Tibial nerve (tissue), 4 donors: ENCODE measurements around the gene CLECL1. TPM values are rescaled to one million over a fixed set of nuclear protein-coding genes. Genes with fewer than 3 reads are reported as not detected.
"Not testable (repeated sequence)": the region's sequence is repeated elsewhere in the genome, so short reads cannot be mapped to it uniquely, and the experiment has no call there.

Source experiments
- DNase-seq, 2 donors: peaks; one replicate each; pipeline ENCODE4 v3.0.0-alpha.2; 2019; ENCODE audit warnings: low spot score in 2 of 2
- H3K27ac ChIP-seq, 4 donors: fragments of 200-600 bp; sonication (generic) in 3 of 4; one replicate each; pipeline ENCODE4 v1.5.1; 2017 to 2019; ENCODE audit warnings: mild to moderate bottlenecking in 1 of 4
- H3K27me3 ChIP-seq, 2 donors: fragments of 200-600 bp; sonication (generic) in 1 of 2; one replicate each; pipeline versions ENCODE4 v1.5.1 to v1.6.0; 2017 to 2019
- H3K36me3 ChIP-seq, 3 donors: fragments of 200-600 bp; sonication (generic); one replicate each; pipeline ENCODE4 v1.5.1; 2018 to 2019
- H3K4me1 ChIP-seq, 4 donors: fragments of 200-600 bp; sonication (generic) in 3 of 4; one replicate each; pipeline ENCODE4 v1.5.1; 2017 to 2019
- H3K4me3 ChIP-seq, 4 donors: fragments of 200-600 bp; sonication (generic) in 3 of 4; one replicate each; pipeline ENCODE4 v1.5.1; 2017 to 2019; ENCODE audit warnings: mild to moderate bottlenecking in 1 of 4, moderate library complexity in 1 of 4
- H3K9me3 ChIP-seq, 4 donors: fragments of 200-600 bp; sonication (generic) in 3 of 4; one replicate each; pipeline ENCODE4 v1.5.1; 2017 to 2019
- EP300 ChIP-seq, 2 donors: sonication (generic); formaldehyde crosslinking; IDR thresholded peaks; one replicate each; pipeline ENCODE4 v1.6.1; 2017; ENCODE audit warnings: antibody characterized with exemption in 2 of 2, mild to moderate bottlenecking in 1 of 2
- POLR2A ChIP-seq, 2 donors: fragments of 450-650 bp; IDR thresholded peaks; one replicate each; pipeline ENCODE4 v1.6.1; 2017; ENCODE audit warnings: antibody characterized with exemption in 2 of 2, mild to moderate bottlenecking in 2 of 2, moderate library complexity in 2 of 2
- WGBS, 2 donors: methylation state at CpG; one replicate each; pipeline ENCODE4 v1.1.5; 2018; 5-methylcytosine and 5-hydroxymethylcytosine counted together
- total RNA-seq, 4 donors: library from RNA; depleted of rRNA; stranded (reverse); fragments of >200 nt; gene quantifications; one replicate each; pipeline ENCODE4 v1.1.0, GENCODE V29; 2016
- TF ChIP-seq, protein P1 (sequence below), 5 experiments: fragments of 200-600 bp in 3 of 5; fragments of 450-650 bp in 2 of 5; sonication (generic) in 3 of 5; IDR thresholded peaks; one replicate each; pipeline ENCODE4 v1.5.1; 2016 to 2019; ENCODE audit warnings: antibody characterized with exemption in 5 of 5, mild to moderate bottlenecking in 3 of 5, moderate library complexity in 2 of 5

The CLECL1 gene
- total RNA-seq, 4 donors from 2014 or later, result not detected

- no peak for DNase-seq
- TF ChIP-seq EP300 (IDR thresholded peaks at IDR 0.05), result peak in 1 of 2 donors; percentile 32
- TF ChIP-seq, protein P1, sequence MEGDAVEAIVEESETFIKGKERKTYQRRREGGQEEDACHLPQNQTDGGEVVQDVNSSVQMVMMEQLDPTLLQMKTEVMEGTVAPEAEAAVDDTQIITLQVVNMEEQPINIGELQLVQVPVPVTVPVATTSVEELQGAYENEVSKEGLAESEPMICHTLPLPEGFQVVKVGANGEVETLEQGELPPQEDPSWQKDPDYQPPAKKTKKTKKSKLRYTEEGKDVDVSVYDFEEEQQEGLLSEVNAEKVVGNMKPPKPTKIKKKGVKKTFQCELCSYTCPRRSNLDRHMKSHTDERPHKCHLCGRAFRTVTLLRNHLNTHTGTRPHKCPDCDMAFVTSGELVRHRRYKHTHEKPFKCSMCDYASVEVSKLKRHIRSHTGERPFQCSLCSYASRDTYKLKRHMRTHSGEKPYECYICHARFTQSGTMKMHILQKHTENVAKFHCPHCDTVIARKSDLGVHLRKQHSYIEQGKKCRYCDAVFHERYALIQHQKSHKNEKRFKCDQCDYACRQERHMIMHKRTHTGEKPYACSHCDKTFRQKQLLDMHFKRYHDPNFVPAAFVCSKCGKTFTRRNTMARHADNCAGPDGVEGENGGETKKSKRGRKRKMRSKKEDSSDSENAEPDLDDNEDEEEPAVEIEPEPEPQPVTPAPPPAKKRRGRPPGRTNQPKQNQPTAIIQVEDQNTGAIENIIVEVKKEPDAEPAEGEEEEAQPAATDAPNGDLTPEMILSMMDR (IDR thresholded peaks at IDR 0.05), result no peak
- TF ChIP-seq POLR2A (IDR thresholded peaks at IDR 0.05), result no peak
- WGBS, 2 donors, result 67 to 77% methylated on average over 1 of the region's 1 CpG
- Histone ChIP-seq H3K4me3 (no peak overlapping the region), H3K9me3 (peaks cover 0 to 37% (median 2%) of the 10 kb centered on the region in 4 donors), H3K4me1 (peaks cover 0 to 5% (median 0%) of the 10 kb centered on the region in 4 donors), H3K27me3 (no peaks in the 10 kb centered on the region), H3K36me3 (peaks cover 0 to 79% (median 4%) of the 10 kb centered on the region in 3 donors), H3K27ac (no peak overlapping the region)
These were observed 38.7 kb downstream of the CLECL1 start for GRCh38 chr12:9694241-9694640.

- Histone ChIP-seq H3K9me3 (peaks cover 0 to 33% (median 2%) of the 10 kb centered on the region in 4 donors), H3K27ac (no peak overlapping the region), H3K27me3 (no peaks in the 10 kb centered on the region), H3K4me3 (no peak overlapping the region), H3K36me3 (peaks cover 0 to 93% (median 6%) of the 10 kb centered on the region in 3 donors), H3K4me1 (no peaks in the 10 kb centered on the region)
- TF ChIP-seq, protein P1 (IDR thresholded peaks at IDR 0.05), result no peak
- TF ChIP-seq EP300 (IDR thresholded peaks at IDR 0.05) (no peak), POLR2A (IDR thresholded peaks at IDR 0.05) (no peak)
- WGBS, 2 donors, result 91 to 95% methylated on average over 1 of the region's 1 CpG
- no peak for DNase-seq
These were observed 40.0 kb downstream of the CLECL1 start for GRCh38 chr12:9692909-9693308.

DNA sequence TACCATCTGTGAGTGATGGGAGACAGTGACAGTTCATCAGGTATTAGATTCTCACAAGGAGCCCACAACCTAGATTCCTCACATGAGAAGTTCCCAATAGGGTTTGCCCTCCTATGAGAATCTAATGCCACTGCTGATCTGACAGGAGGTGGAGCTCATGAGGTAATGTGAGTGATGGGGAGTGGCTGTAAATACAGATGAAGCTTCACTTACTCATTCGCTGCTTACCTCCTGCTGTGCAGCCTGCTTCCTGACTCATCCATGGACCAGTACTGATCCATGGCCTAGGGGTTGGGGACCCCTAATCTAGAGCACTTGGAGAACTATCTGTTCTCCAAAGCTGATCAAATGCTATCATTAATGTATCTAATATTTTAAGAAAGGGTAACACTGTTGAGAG, 45.7 kb downstream of the CLECL1 start:
- no peaks in the 10 kb centered on the region for H3K4me1 ChIP-seq
- WGBS, 2 donors, result 71 to 92% methylated on average over 1 of the region's 1 CpG
- peaks cover 0 to 11% (median 4%) of the 10 kb centered on the region in 4 donors for H3K9me3 ChIP-seq
- TF ChIP-seq, protein P1 (IDR thresholded peaks at IDR 0.05), result no peak
- no peak for TF ChIP-seq EP300 (IDR thresholded peaks at IDR 0.05)
- TF ChIP-seq POLR2A (IDR thresholded peaks at IDR 0.05), result no peak
- no peaks in the 10 kb centered on the region for H3K27me3 ChIP-seq
- no peak overlapping the region for H3K27ac ChIP-seq
- peaks cover 0 to 93% (median 6%) of the 10 kb centered on the region in 3 donors for H3K36me3 ChIP-seq
- no peak for DNase-seq
- no peak overlapping the region for H3K4me3 ChIP-seq

DNA sequence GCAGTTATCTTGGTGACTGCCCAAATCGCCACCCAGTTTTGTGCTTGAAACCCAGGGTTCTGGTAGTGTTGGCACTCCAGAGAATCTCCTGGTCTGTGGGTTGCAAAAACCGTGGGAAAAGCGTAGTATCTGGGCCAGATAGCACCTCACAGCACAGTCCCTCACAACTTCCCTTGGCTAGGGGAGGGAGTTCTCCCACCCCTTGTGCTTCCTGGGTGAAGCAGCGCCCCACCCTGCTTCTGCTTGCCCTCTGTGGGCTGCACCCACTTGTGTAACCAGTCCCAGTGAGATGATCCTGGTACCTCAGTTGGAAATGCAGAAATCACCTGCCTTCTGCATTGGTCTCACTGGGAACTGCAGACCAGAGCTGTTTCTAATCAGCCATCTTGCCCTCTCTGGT, 47.0 kb downstream of the CLECL1 start:
- no peak for DNase-seq
- H3K27me3 ChIP-seq, result no peaks in the 10 kb centered on the region
- no peak overlapping the region for H3K4me3 ChIP-seq
- peaks cover 3 to 92% (median 6%) of the 10 kb centered on the region in 3 donors for H3K36me3 ChIP-seq
- no peak for TF ChIP-seq POLR2A (IDR thresholded peaks at IDR 0.05)
- no peak for TF ChIP-seq EP300 (IDR thresholded peaks at IDR 0.05)
- TF ChIP-seq, protein P1 (IDR thresholded peaks at IDR 0.05), result no peak
- no peak overlapping the region for H3K27ac ChIP-seq
- no peaks in the 10 kb centered on the region for H3K4me1 ChIP-seq
- H3K9me3 ChIP-seq, result peaks cover 0 to 11% (median 4%) of the 10 kb centered on the region in 4 donors
- WGBS, 2 donors, result 94 to 97% methylated on average over 4 of the region's 4 CpGs

DNA sequence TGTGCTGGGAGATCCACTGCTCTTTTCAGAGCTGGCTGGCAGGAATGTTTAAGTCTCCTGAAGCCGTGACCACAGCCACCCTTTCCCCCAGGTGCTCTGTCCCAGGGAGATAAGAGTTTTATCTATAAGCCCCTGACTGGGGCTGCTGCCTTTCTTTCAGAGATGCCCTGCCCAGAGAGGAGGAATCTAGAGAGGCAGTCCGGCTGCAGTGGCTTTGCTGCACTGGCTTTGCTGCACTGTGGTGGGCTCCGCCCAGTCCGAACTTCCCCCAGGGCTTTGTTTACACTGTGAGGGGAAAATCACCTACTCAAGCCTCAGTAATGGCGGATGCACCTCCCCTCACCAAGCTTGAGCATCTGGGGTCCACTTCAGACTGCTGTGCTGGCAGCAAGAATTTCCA, 47.5 kb downstream of the CLECL1 start:
- 89 to 100% methylated on average over 2 to 5 of the region's 5 CpGs for WGBS, 2 donors
- Histone ChIP-seq H3K9me3 (peaks cover 0 to 12% (median 4%) of the 10 kb centered on the region in 4 donors), H3K36me3 (peaks cover 3 to 92% (median 6%) of the 10 kb centered on the region in 3 donors)
- DNase-seq, H3K27me3 ChIP-seq, H3K4me1 ChIP-seq, H3K4me3 ChIP-seq, H3K27ac ChIP-seq: not testable (repeated sequence)

DNA sequence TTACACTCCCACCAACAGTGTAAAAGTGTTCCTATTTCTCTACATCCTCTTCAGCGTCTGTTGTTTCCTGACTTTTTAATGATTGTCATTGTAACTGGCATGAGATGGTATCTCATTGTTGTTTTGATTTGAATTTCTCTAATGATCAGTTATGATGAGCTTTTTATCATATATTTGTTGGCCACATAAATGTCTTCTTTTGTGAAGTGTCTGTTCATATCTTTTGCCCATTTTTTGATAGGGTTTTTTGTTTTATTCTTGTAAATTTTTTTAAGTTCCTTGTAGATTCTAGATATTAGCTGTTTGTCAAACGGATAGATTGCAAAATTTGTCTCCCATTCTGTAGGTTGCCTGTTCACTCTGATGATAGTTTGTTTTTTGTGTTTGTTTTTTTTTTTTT, 49.9 kb downstream of the CLECL1 start:
- H3K27me3 ChIP-seq, DNase-seq, H3K4me1 ChIP-seq, H3K27ac ChIP-seq, H3K4me3 ChIP-seq: not testable (repeated sequence)
- WGBS, 2 donors, result 96 to 99% methylated on average over 2 of the region's 2 CpGs
- peaks cover 0 to 14% (median 4%) of the 10 kb centered on the region in 4 donors for H3K9me3 ChIP-seq
- peaks cover 3 to 79% (median 5%) of the 10 kb centered on the region in 3 donors for H3K36me3 ChIP-seq

- H3K27me3 ChIP-seq, H3K4me3 ChIP-seq, H3K4me1 ChIP-seq, H3K27ac ChIP-seq, DNase-seq: not testable (repeated sequence)
- H3K36me3 ChIP-seq, result peaks cover under 1 to 75% (median 3%) of the 10 kb centered on the region in 3 donors
- WGBS, 2 donors, result 98% methylated on average over 4 of the region's 4 CpGs
- H3K9me3 ChIP-seq, result peaks cover 0 to 14% (median 4%) of the 10 kb centered on the region in 4 donors
These were observed 50.4 kb downstream of the CLECL1 start for GRCh38 chr12:9682508-9682907.
